GM13976 (cell line): ENCODE measurements around the gene FBXL2.

Experiments
- DNase-seq: peaks from one replicate; pipeline ENCODE4 v3.0.0; 2012; ENCODE audit warnings: low spot score
- in situ Hi-C: fragments of 300-500 bp; cut with MboI; formaldehyde crosslinking; loops from one replicate; pipeline ENCODE4 v1.12.0; 2022; ENCODE audit warnings: low sequenced_read_pairs, mixed read lengths, inconsistent platforms; ENCODE audit not compliant: unreplicated experiment
- TF ChIP-seq, protein P1 (sequence below): IDR thresholded peaks from 2 replicates; pipeline ENCODE4 v1.5.1; 2012; ENCODE audit warnings: borderline replicate concordance, mild to moderate bottlenecking; ENCODE audit not compliant: insufficient read depth; ENCODE audit errors: extremely low read depth, missing control alignments, control extremely low read depth

The FBXL2 gene

DNA sequence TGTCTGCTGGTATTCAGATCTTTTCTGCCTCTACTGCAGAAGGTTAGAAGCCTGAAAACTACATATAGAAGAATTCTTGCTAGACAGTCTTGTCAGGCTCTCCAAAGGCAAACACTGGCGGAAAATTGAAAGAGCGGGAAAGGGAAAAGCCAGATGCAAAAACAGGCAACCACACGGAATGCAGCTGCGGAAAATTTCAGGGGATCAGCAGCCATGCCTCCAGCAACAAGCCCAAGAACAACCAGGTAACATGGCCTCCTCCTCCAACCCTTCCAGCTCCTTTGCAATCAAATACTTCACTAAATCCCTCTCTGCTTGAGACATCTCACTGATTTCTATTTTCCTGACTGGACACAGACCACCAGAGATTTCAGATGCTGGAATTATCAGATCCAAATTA is 153.3 kb downstream of the FBXL2 start:
- in situ Hi-C loops: no loop called here
- no peak for DNase-seq
- TF ChIP-seq, protein P1, sequence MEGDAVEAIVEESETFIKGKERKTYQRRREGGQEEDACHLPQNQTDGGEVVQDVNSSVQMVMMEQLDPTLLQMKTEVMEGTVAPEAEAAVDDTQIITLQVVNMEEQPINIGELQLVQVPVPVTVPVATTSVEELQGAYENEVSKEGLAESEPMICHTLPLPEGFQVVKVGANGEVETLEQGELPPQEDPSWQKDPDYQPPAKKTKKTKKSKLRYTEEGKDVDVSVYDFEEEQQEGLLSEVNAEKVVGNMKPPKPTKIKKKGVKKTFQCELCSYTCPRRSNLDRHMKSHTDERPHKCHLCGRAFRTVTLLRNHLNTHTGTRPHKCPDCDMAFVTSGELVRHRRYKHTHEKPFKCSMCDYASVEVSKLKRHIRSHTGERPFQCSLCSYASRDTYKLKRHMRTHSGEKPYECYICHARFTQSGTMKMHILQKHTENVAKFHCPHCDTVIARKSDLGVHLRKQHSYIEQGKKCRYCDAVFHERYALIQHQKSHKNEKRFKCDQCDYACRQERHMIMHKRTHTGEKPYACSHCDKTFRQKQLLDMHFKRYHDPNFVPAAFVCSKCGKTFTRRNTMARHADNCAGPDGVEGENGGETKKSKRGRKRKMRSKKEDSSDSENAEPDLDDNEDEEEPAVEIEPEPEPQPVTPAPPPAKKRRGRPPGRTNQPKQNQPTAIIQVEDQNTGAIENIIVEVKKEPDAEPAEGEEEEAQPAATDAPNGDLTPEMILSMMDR: no peak

DNA sequence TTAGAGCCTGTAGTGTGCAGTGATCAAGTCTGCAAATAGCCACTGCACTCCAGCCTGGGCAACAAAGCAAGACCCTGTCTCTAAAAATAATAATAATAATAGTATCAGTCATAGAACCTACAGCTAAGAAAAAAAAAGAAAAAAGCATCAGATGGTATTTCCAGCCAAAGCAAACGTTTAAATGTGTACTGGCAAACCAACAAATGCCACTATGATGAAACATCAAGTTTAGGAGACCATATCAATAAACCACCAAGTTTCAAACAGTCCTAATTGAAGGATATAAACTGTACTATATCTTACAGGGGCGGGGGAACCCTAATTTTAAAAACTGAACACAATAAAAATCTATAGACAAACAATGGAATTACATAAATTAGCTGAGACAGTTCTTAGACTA is 156.6 kb downstream of the FBXL2 start:
- TF ChIP-seq, protein P1: no peak
- no peak for DNase-seq
- in situ Hi-C loops: no loop called here
